ENCODE measurements around the gene ABCA7. TPM values are rescaled to one million over a fixed set of nuclear protein-coding genes. Genes with fewer than 3 reads are reported as not detected.

ABCA7 gene
- total RNA-seq, 2 experiments from 2014 or later = 62.7 to 72.9 TPM

GRCh38 chr19:1027650-1028061, 12.3 kb upstream of the ABCA7 start:
- Mint-ChIP-seq H3K9me3 (ENCODE audit: low read depth) (no peaks in the 10 kb centered on the region), H3K4me3 (peak overlapping the region; percentile 91), H3K27me3 (no peaks in the 10 kb centered on the region), H3K27ac (peak overlapping the region; percentile 90), H3K4me1 (peaks cover 28% of the 10 kb centered on the region), H3K36me3 (peaks cover 16% of the 10 kb centered on the region)
- DNase-seq (no peak), ATAC-seq (peak; percentile 28)
- CTCF ChIA-PET = interaction anchor here (0.6 to 8.5 kb wide), 13 partner anchors 9 to 239 kb away, joined by 3 to 76 read pairs (median 4); partner anchors contain the start of genes ABCA7 and ARHGAP45

- no peaks in the 10 kb centered on the region for H3K9me3 Mint-ChIP-seq (ENCODE audit: low read depth)
- H3K27me3 Mint-ChIP-seq = no peaks in the 10 kb centered on the region
- ATAC-seq (peak; percentile 45), DNase-seq (peak; percentile 83)
- H3K4me1 Mint-ChIP-seq = peaks cover 31% of the 10 kb centered on the region
- peak overlapping the region; percentile 81 for H3K27ac Mint-ChIP-seq
- H3K36me3 Mint-ChIP-seq = peaks cover 21% of the 10 kb centered on the region
- CTCF ChIA-PET = interaction anchor here (0.7 to 8.5 kb wide), 14 partner anchors 8 to 238 kb away, joined by 3 to 76 read pairs (median 4); partner anchors contain the start of genes ABCA7 and ARHGAP45
- peak overlapping the region; percentile 91 for H3K4me3 Mint-ChIP-seq
These were observed 11.6 kb upstream of the ABCA7 start for GRCh38 chr19:1028062-1028926.

- Mint-ChIP-seq H3K36me3 (peaks cover 35% of the 10 kb centered on the region), H3K4me1 (peaks cover 46% of the 10 kb centered on the region)
- CTCF ChIA-PET = interaction anchor here (1.0 to 8.5 kb wide), 4 partner anchors 7 to 45 kb away, joined by 3 to 76 read pairs (median 5); partner anchors contain the start of gene ABCA7
These were observed 7.5 kb upstream of the ABCA7 start for GRCh38 chr19:1032264-1032867.

GRCh38 chr19:1035998-1036621, 3.8 kb upstream of the ABCA7 start:
- Mint-ChIP-seq H3K4me3 (no peak overlapping the region), H3K9me3 (ENCODE audit: low read depth) (no peaks in the 10 kb centered on the region), H3K36me3 (peaks cover 38% of the 10 kb centered on the region), H3K27me3 (no peaks in the 10 kb centered on the region), H3K4me1 (peaks cover 58% of the 10 kb centered on the region), H3K27ac (peak overlapping the region; percentile 49)
- CTCF ChIA-PET = interaction anchor here (1.0 to 8.5 kb wide), 5 partner anchors 8 to 208 kb away, joined by 3 to 76 read pairs (median 7); partner anchors contain the start of genes ARHGAP45 and CNN2
- DNase-seq = no peak
- ATAC-seq = no peak

More at GRCh38 chr19:1032264-1032867, 7.5 kb upstream of the ABCA7 start:
- Mint-ChIP-seq H3K9me3 (ENCODE audit: low read depth) (no peaks in the 10 kb centered on the region), H3K27ac (no peak overlapping the region), H3K27me3 (no peaks in the 10 kb centered on the region), H3K4me3 (no peak overlapping the region)
- DNase-seq (no peak), ATAC-seq (no peak)

GRCh38 chr19:1037621-1038064, 2.3 kb upstream of the ABCA7 start:
- H3K27ac Mint-ChIP-seq = peak overlapping the region; percentile 79
- peaks cover 32% of the 10 kb centered on the region for H3K36me3 Mint-ChIP-seq
- no peaks in the 10 kb centered on the region for H3K9me3 Mint-ChIP-seq (ENCODE audit: low read depth)
- CTCF ChIA-PET = interaction anchor here (0.9 to 8.5 kb wide), 13 partner anchors 10 to 229 kb away, joined by 3 to 76 read pairs (median 3); partner anchors contain the start of genes ARHGAP45, CNN2, RNU6-2 and TMEM259
- no peak for ATAC-seq
- no peaks in the 10 kb centered on the region for H3K27me3 Mint-ChIP-seq
- peak overlapping the region; percentile 50 for H3K4me3 Mint-ChIP-seq
- peaks cover 59% of the 10 kb centered on the region for H3K4me1 Mint-ChIP-seq
- DNase-seq = no peak

GRCh38 chr19:1038978-1039645, 795 bp upstream of the ABCA7 start:
- peaks cover 53% of the 10 kb centered on the region for H3K4me1 Mint-ChIP-seq
- no peaks in the 10 kb centered on the region for H3K9me3 Mint-ChIP-seq (ENCODE audit: low read depth)
- peak overlapping the region; percentile 93 for H3K4me3 Mint-ChIP-seq
- peak overlapping the region; percentile 79 for H3K27ac Mint-ChIP-seq
- peaks cover 25% of the 10 kb centered on the region for H3K36me3 Mint-ChIP-seq
- CTCF ChIA-PET = interaction anchor here (1.0 to 8.5 kb wide), 12 partner anchors 11 to 228 kb away, joined by 3 to 76 read pairs (median 5); partner anchors contain the start of genes ARHGAP45, CNN2, RNU6-2 and TMEM259
- DNase-seq (no peak), ATAC-seq (no peak)
- H3K27me3 Mint-ChIP-seq = no peaks in the 10 kb centered on the region

- Mint-ChIP-seq H3K9me3 (ENCODE audit: low read depth) (no peaks in the 10 kb centered on the region), H3K27me3 (no peaks in the 10 kb centered on the region), H3K4me1 (peaks cover 49% of the 10 kb centered on the region), H3K36me3 (peaks cover 25% of the 10 kb centered on the region), H3K4me3 (peak overlapping the region; percentile 93), H3K27ac (peak overlapping the region; percentile 83)
- CTCF ChIA-PET = interaction anchor here (0.8 to 8.5 kb wide), 13 partner anchors 10 to 226 kb away, joined by 3 to 76 read pairs (median 5); partner anchors contain the start of genes ARHGAP45, CNN2, RNU6-2 and TMEM259
- peak; percentile 96 for DNase-seq
- ATAC-seq = peak; percentile 67
These were observed 767 bp downstream of the ABCA7 start for GRCh38 chr19:1040476-1041271.

- Mint-ChIP-seq H3K27ac (peak overlapping the region; percentile 83), H3K36me3 (peaks cover 19% of the 10 kb centered on the region), H3K4me1 (peaks cover 43% of the 10 kb centered on the region), H3K27me3 (no peaks in the 10 kb centered on the region), H3K4me3 (peak overlapping the region; percentile 93), H3K9me3 (ENCODE audit: low read depth) (no peaks in the 10 kb centered on the region)
- DNase-seq (no peak), ATAC-seq (no peak)
- CTCF ChIA-PET = interaction anchor here (0.8 to 8.5 kb wide), 7 partner anchors 10 to 42 kb away, joined by 3 to 76 read pairs (median 4); partner anchors contain the start of genes ARHGAP45 and CNN2
These were observed 1.4 kb downstream of the ABCA7 start for GRCh38 chr19:1041272-1041834.

GRCh38 chr19:1041835-1042685, 2.2 kb downstream of the ABCA7 start:
- CTCF ChIA-PET = interaction anchor here (0.9 to 8.5 kb wide), 5 partner anchors 9 to 24 kb away, joined by 3 to 76 read pairs (median 6); partner anchors contain the start of genes ARHGAP45 and CNN2
- H3K36me3 Mint-ChIP-seq = peaks cover 16% of the 10 kb centered on the region

GRCh38 chr19:1042689-1043511, 3.0 kb downstream of the ABCA7 start:
- Mint-ChIP-seq H3K27ac (no peak overlapping the region), H3K27me3 (no peaks in the 10 kb centered on the region), H3K4me3 (no peak overlapping the region), H3K9me3 (ENCODE audit: low read depth) (no peaks in the 10 kb centered on the region), H3K4me1 (peaks cover 32% of the 10 kb centered on the region), H3K36me3 (peaks cover 11% of the 10 kb centered on the region)
- ATAC-seq = no peak
- CTCF ChIA-PET = interaction anchor here (0.9 to 8.5 kb wide), 2 partner anchors 15 to 22 kb away, joined by 3 to 76 read pairs; partner anchors contain the start of gene CNN2
- DNase-seq = peak; percentile 40

More at GRCh38 chr19:1041835-1042685, 2.2 kb downstream of the ABCA7 start:
- ATAC-seq (no peak), DNase-seq (peak; percentile 41)
- no peak overlapping the region for H3K27ac Mint-ChIP-seq
- H3K9me3 Mint-ChIP-seq (ENCODE audit: low read depth) = no peaks in the 10 kb centered on the region
- H3K4me3 Mint-ChIP-seq = no peak overlapping the region
- peaks cover 39% of the 10 kb centered on the region for H3K4me1 Mint-ChIP-seq
- no peaks in the 10 kb centered on the region for H3K27me3 Mint-ChIP-seq

All from activated CD8-positive, alpha-beta memory T cell treated with anti-CD3 and anti-CD28 coated beads, Interleukin-2, amount 10 ng/mL, durations not matched to agents 7 days and 5 days (primary cell).